Adipocyte (in vitro differentiated cells): Measurements from ENCODE around the gene HS3ST2.
A peak's percentile ranks its signal among the peaks of the same experiment; 100 is the strongest.

Experiments
- DNase-seq: peaks from one replicate; pipeline ENCODE4 v3.0.0-alpha.2; 2015; ENCODE audit warnings: low read depth
- H3K27me3 ChIP-seq: replicated peaks from 2 replicates; pipeline ENCODE4 v1.7.0; 2013; ENCODE audit warnings: mild to moderate bottlenecking, low read length, moderate library complexity; ENCODE audit not compliant: control insufficient read depth, insufficient read depth
- H3K36me3 ChIP-seq: 2 replicates; pipeline ENCODE4 v1.7.0; 2013; ENCODE audit warnings: low read length, mild to moderate bottlenecking, moderate library complexity; ENCODE audit not compliant: control insufficient read depth, insufficient read depth, severe bottlenecking
- H3K4me1 ChIP-seq: 2 replicates; pipeline ENCODE4 v1.7.0; 2013; ENCODE audit warnings: mild to moderate bottlenecking, low read length, moderate library complexity; ENCODE audit not compliant: control insufficient read depth, insufficient read depth
- H3K4me3 ChIP-seq: 2 replicates; pipeline ENCODE4 v1.7.0; 2013; ENCODE audit warnings: mild to moderate bottlenecking, low read length, moderate library complexity
- H3K9ac ChIP-seq: 2 replicates; pipeline ENCODE4 v1.7.0; 2013; ENCODE audit warnings: mild to moderate bottlenecking, low read length, moderate library complexity
- H3K9me3 ChIP-seq: 2 replicates; pipeline ENCODE4 v1.7.0; 2013; ENCODE audit warnings: mild to moderate bottlenecking, low read length, moderate library complexity; ENCODE audit not compliant: control insufficient read depth

Gene HS3ST2

DNA sequence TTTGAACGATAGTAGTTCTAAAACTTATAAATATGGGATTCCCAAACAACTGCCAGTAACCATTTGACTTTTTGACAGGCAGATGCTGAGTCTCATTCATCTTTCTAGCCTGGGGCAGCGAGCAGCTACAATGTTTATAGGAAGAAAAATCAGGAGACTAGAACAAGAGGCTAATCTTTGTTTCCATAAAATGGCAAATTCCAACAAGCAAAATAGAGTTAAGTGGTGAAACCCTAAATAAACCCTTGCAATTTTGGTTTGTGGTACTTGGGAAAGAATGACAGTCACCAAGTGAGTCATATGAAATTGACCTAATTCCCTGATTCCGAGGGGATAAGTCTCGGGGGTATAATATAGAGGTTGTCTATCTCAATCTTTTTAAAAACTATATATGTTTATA lies 27.3 kb upstream of the HS3ST2 start:
- no peaks in the 10 kb centered on the region for H3K27me3 ChIP-seq
- no peaks in the 10 kb centered on the region for H3K9me3 ChIP-seq
- DNase-seq = no peak
- no peak overlapping the region for H3K9ac ChIP-seq
- H3K4me1 ChIP-seq = peaks cover 14% of the 10 kb centered on the region
- no peak overlapping the region for H3K4me3 ChIP-seq
- H3K36me3 ChIP-seq = no peaks in the 10 kb centered on the region

DNA sequence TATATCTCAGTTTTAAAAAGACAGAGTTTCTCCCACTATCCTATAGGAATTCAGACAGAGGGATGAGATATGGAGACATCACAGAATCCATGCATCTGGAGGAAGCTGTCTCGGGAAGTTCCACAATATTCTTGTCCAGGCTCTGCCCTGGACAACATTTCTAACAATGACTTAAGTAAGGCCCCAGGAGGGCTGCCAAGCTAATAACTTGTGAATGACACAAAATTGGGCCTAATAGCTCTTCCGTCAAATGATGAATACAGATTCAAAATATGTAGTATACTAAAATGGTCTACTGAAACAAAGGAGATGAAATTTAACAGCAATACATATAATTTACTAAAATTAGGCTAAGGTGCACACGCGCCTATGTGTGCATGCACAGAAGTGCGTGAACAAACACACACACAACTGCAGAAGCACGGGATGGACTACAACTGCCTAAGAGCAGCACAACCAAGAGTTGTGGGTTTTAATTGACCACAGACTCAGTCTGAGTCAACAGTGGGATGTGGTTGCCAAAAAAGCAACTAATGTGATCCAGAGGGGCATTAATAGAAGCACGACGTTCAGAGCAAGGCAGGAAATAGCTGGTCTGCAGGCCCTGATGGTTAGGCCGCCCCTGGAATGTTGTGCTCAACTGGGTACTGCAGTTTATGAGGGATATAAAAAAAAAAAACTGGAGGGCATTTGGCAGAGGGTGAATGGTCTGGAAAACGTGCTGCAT lies 26.3 kb upstream of the HS3ST2 start:
- H3K4me1 ChIP-seq = peaks cover 14% of the 10 kb centered on the region
- H3K36me3 ChIP-seq = no peaks in the 10 kb centered on the region
- no peak overlapping the region for H3K4me3 ChIP-seq
- no peak overlapping the region for H3K9ac ChIP-seq
- DNase-seq = peak; percentile 15
- H3K27me3 ChIP-seq = no peaks in the 10 kb centered on the region
- H3K9me3 ChIP-seq = no peaks in the 10 kb centered on the region

GRCh38 chr16:22788193-22788530 lies 25.8 kb upstream of the HS3ST2 start:
- H3K36me3 ChIP-seq = no peaks in the 10 kb centered on the region
- no peaks in the 10 kb centered on the region for H3K9me3 ChIP-seq
- no peak overlapping the region for H3K9ac ChIP-seq
- peaks cover 14% of the 10 kb centered on the region for H3K4me1 ChIP-seq
- H3K4me3 ChIP-seq = no peak overlapping the region
- H3K27me3 ChIP-seq = no peaks in the 10 kb centered on the region
- DNase-seq = no peak

GRCh38 chr16:22789281-22789945 lies 24.5 kb upstream of the HS3ST2 start:
- H3K4me3 ChIP-seq = no peak overlapping the region
- no peaks in the 10 kb centered on the region for H3K27me3 ChIP-seq
- no peak for DNase-seq
- H3K36me3 ChIP-seq = no peaks in the 10 kb centered on the region
- peaks cover 6% of the 10 kb centered on the region for H3K9me3 ChIP-seq
- H3K9ac ChIP-seq = no peak overlapping the region
- H3K4me1 ChIP-seq = peaks cover 14% of the 10 kb centered on the region

GRCh38 chr16:22797551-22797950 lies 16.4 kb upstream of the HS3ST2 start:
- H3K4me1 ChIP-seq = no peaks in the 10 kb centered on the region
- no peak overlapping the region for H3K9ac ChIP-seq
- H3K27me3 ChIP-seq = peaks cover 12% of the 10 kb centered on the region
- H3K4me3 ChIP-seq = no peak overlapping the region
- H3K36me3 ChIP-seq = no peaks in the 10 kb centered on the region
- no peak for DNase-seq
- peaks cover 16% of the 10 kb centered on the region for H3K9me3 ChIP-seq

- no peak overlapping the region for H3K4me3 ChIP-seq
- H3K9ac ChIP-seq = no peak overlapping the region
- no peaks in the 10 kb centered on the region for H3K4me1 ChIP-seq
- peaks cover 23% of the 10 kb centered on the region for H3K27me3 ChIP-seq
- peaks cover 13% of the 10 kb centered on the region for H3K9me3 ChIP-seq
- H3K36me3 ChIP-seq = no peaks in the 10 kb centered on the region
- no peak for DNase-seq
These were observed 14.8 kb upstream of the HS3ST2 start for GRCh38 chr16:22799113-22799512.

DNA sequence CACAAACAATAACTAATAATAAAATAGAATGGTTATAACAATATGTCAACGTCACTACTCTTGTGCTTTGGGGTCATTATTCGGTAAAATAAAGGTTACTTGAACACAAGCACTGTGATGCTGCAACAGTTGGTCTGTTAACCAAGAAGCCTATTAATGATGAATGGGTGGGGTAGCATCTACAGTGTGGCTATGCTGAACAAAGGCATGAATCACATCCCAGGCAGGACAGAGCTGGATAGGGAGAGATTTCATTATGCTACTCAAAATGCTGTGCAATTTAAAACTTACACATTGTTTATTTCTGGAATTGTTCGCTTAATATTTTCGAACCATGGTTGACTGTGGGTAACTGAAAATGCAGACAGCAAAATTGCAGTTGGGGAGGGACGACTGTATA lies 9.1 kb upstream of the HS3ST2 start:
- Histone ChIP-seq H3K4me3 (no peak overlapping the region), H3K27me3 (peaks cover 24% of the 10 kb centered on the region), H3K9ac (no peak overlapping the region), H3K36me3 (no peaks in the 10 kb centered on the region), H3K4me1 (no peaks in the 10 kb centered on the region), H3K9me3 (no peaks in the 10 kb centered on the region)
- no peak for DNase-seq

DNA sequence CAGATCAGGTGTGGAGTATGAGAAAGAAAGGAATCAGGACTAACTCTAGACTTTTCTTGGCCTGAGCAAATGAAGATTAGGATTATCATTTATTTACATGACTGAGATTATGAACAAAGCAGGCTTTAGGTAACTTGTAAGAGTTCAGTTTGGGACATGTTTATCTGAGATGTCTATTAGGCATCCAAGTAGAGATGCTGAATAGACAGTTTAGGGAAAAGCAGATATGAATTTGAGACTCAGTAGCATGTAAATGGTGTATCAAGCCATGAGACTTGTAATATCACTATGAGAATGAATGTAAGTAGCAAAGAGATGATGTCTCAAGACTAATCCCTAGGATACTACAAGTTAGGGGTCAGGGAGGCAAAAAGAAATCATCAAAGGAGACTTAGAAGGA lies 8.6 kb upstream of the HS3ST2 start:
- no peak overlapping the region for H3K4me3 ChIP-seq
- DNase-seq = no peak
- H3K9me3 ChIP-seq = no peaks in the 10 kb centered on the region
- H3K4me1 ChIP-seq = no peaks in the 10 kb centered on the region
- no peaks in the 10 kb centered on the region for H3K36me3 ChIP-seq
- peaks cover 24% of the 10 kb centered on the region for H3K27me3 ChIP-seq
- H3K9ac ChIP-seq = no peak overlapping the region

DNA sequence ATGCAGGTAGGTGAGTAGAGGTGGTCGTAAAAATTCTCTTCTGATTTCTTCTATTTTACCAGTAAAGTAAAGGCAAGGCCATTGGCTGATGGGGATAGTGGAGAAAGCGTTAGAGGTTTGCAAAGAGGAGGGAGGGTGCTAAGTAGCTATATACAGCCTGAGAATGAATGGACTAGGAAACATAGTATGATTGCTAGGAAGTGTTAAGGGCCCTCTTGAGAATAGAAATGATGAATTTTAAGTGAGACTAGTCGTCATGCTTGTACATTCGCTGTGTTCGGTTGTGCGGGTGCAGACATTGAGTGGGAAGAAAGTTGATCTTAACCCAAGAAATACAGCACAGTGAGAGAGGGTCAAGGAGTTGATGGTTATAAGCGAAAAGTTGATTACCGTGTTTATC lies 7.2 kb upstream of the HS3ST2 start:
- no peaks in the 10 kb centered on the region for H3K4me1 ChIP-seq
- peaks cover 24% of the 10 kb centered on the region for H3K27me3 ChIP-seq
- H3K9me3 ChIP-seq = no peaks in the 10 kb centered on the region
- no peak overlapping the region for H3K9ac ChIP-seq
- DNase-seq = no peak
- H3K36me3 ChIP-seq = no peaks in the 10 kb centered on the region
- H3K4me3 ChIP-seq = no peak overlapping the region

- Histone ChIP-seq H3K9ac (no peak overlapping the region), H3K4me1 (peaks cover 5% of the 10 kb centered on the region), H3K27me3 (peaks cover under 1% of the 10 kb centered on the region), H3K4me3 (no peak overlapping the region), H3K9me3 (no peaks in the 10 kb centered on the region), H3K36me3 (no peaks in the 10 kb centered on the region)
- DNase-seq = no peak
These were observed 3.7 kb upstream of the HS3ST2 start for GRCh38 chr16:22810226-22810625.

- Histone ChIP-seq H3K27me3 (no peaks in the 10 kb centered on the region), H3K9me3 (no peaks in the 10 kb centered on the region), H3K4me3 (peak overlapping the region; percentile 82), H3K4me1 (peaks cover 9% of the 10 kb centered on the region), H3K36me3 (no peaks in the 10 kb centered on the region), H3K9ac (peak overlapping the region; percentile 48)
- peak; percentile 43 for DNase-seq
These were observed 577 bp upstream of the HS3ST2 start for GRCh38 chr16:22813223-22813947.
